Right lung (tissue), 5 donors: ENCODE measurements around the gene ETS1. TPM values are rescaled to one million over a fixed set of nuclear protein-coding genes. Genes with fewer than 3 reads are reported as not detected.

ENCODE experiments used
- DNase-seq, 2 donors: peaks; one replicate each; pipeline ENCODE4 v3.0.0-alpha.2; 2013
- polyA plus RNA-seq, 5 donors: library from polyadenylated mRNA; unstranded; fragments of 120-200 nt; gene quantifications; one replicate each; pipeline versions ENCODE4 v1.2.1 to v1.2.3, GENCODE V29; 2013; ENCODE audit warnings: inconsistent platforms in 1 of 5, low replicate concordance in 1 of 5; ENCODE audit not compliant: insufficient read length in 5 of 5, insufficient read depth in 1 of 5

Gene ETS1
- polyA plus RNA-seq, 5 donors, result 111 to 141 (median 125) TPM

GRCh38 chr11:128547946-128548648, 39.3 kb downstream of the ETS1 start:
- no peak for DNase-seq

GRCh38 chr11:128546916-128547315, 40.4 kb downstream of the ETS1 start:
- DNase-seq, result no peak

- DNase-seq, result peak; percentile 80 to 86
These were observed 42.8 kb downstream of the ETS1 start for GRCh38 chr11:128544471-128545051.

- no peak for DNase-seq
These were observed 46.9 kb downstream of the ETS1 start for GRCh38 chr11:128540469-128540868.

GRCh38 chr11:128536506-128536905, 50.9 kb downstream of the ETS1 start:
- no peak for DNase-seq

- DNase-seq, result no peak
These were observed 51.6 kb downstream of the ETS1 start for GRCh38 chr11:128535468-128536457.

GRCh38 chr11:128533472-128533871, 53.9 kb downstream of the ETS1 start:
- DNase-seq, result no peak

- DNase-seq, result no peak
These were observed 54.7 kb downstream of the ETS1 start for GRCh38 chr11:128532572-128533091.

GRCh38 chr11:128532016-128532571, 55.3 kb downstream of the ETS1 start:
- no peak for DNase-seq

GRCh38 chr11:128531588-128531987, 55.8 kb downstream of the ETS1 start:
- DNase-seq, result no peak

GRCh38 chr11:128530118-128531074, 57.0 kb downstream of the ETS1 start:
- no peak for DNase-seq

- no peak for DNase-seq
These were observed 59.1 kb downstream of the ETS1 start for GRCh38 chr11:128528294-128528693.

GRCh38 chr11:128527046-128527445, 60.3 kb downstream of the ETS1 start:
- DNase-seq, result no peak

GRCh38 chr11:128525411-128526243, 61.7 kb downstream of the ETS1 start:
- DNase-seq, result no peak

GRCh38 chr11:128524172-128524571, 63.2 kb downstream of the ETS1 start:
- DNase-seq, result no peak

GRCh38 chr11:128523641-128524040, 63.7 kb downstream of the ETS1 start:
- DNase-seq, result no peak

GRCh38 chr11:128522943-128523518, 64.3 kb downstream of the ETS1 start:
- no peak for DNase-seq

- peak; percentile 93 to 95 for DNase-seq
These were observed 65.1 kb downstream of the ETS1 start for GRCh38 chr11:128522055-128522942.
